Gastroesophageal sphincter (tissue), 4 donors: ENCODE measurements around the gene RASIP1. TPM values are rescaled to one million over a fixed set of nuclear protein-coding genes. Genes with fewer than 3 reads are reported as not detected.
"Not testable (repeated sequence)": the region's sequence is repeated elsewhere in the genome, so short reads cannot be mapped to it uniquely, and the experiment has no call there.

Experiments used
- ATAC-seq: fragments of 150-250 bp; one replicate; pipeline ENCODE4 v1.9.1; 2016; ENCODE audit warnings: mild to moderate bottlenecking, moderate library complexity
- H3K27ac ChIP-seq, 4 donors: fragments of 200-600 bp; sonication (generic) in 3 of 4; 1 replicate in 3 of 4; 2 replicates in 1 of 4; pipeline ENCODE4 v1.5.1; 2016 to 2019
- H3K27me3 ChIP-seq: fragments of 200-600 bp; sonication (generic); one replicate; pipeline ENCODE4 v1.5.1; 2019
- H3K36me3 ChIP-seq, 2 donors: fragments of 200-600 bp; sonication (generic); one replicate each; pipeline ENCODE4 v1.5.1; 2019; ENCODE audit warnings: control low read depth in 1 of 2
- H3K4me1 ChIP-seq, 3 donors: fragments of 200-600 bp; sonication (generic); 1 replicate in 2 of 3; 2 replicates in 1 of 3; pipeline ENCODE4 v1.5.1; 2016 to 2019; ENCODE audit warnings: control low read depth in 2 of 3
- H3K4me3 ChIP-seq, 2 donors: fragments of 200-600 bp; sonication (generic); one replicate each; pipeline ENCODE4 v1.5.1; 2019; ENCODE audit warnings: mild to moderate bottlenecking in 1 of 2, moderate library complexity in 1 of 2
- H3K9me3 ChIP-seq, 3 donors: fragments of 200-600 bp; sonication (generic); one replicate each; pipeline ENCODE4 v1.5.1; 2017 to 2019; ENCODE audit warnings: control low read depth in 2 of 3
- EP300 ChIP-seq: sonication (generic); formaldehyde crosslinking; IDR thresholded peaks from one replicate; pipeline ENCODE4 v1.6.1; 2017; ENCODE audit warnings: antibody characterized with exemption, mild to moderate bottlenecking
- POLR2A ChIP-seq, 2 donors: fragments of 450-650 bp; IDR thresholded peaks; one replicate each; pipeline ENCODE4 v1.6.1; 2017; ENCODE audit warnings: antibody characterized with exemption in 2 of 2, mild to moderate bottlenecking in 2 of 2, moderate library complexity in 1 of 2
- POLR2AphosphoS5 ChIP-seq: sonication (generic); formaldehyde crosslinking; IDR thresholded peaks from one replicate; pipeline ENCODE4 v1.6.1; 2017; ENCODE audit warnings: antibody characterized with exemption
- WGBS, 2 donors: methylation state at CpG; one replicate each; pipeline ENCODE4 v1.1.5; 2018; ENCODE audit warnings: low coverage in 1 of 2; 5-methylcytosine and 5-hydroxymethylcytosine counted together
- total RNA-seq, 4 donors: library from RNA; depleted of rRNA; stranded (reverse); fragments of >200 nt; gene quantifications; one replicate each; pipeline ENCODE4 v1.1.0, GENCODE V29; 2016
- TF ChIP-seq, protein P1 (sequence below), 4 experiments: fragments of 200-600 bp in 2 of 4; fragments of 450-650 bp in 2 of 4; sonication (generic) in 1 of 4; IDR thresholded peaks; one replicate each; pipeline ENCODE4 v1.5.1; 2017 to 2019; ENCODE audit warnings: antibody characterized with exemption in 4 of 4, mild to moderate bottlenecking in 2 of 4, moderate library complexity in 2 of 4

The RASIP1 gene
- total RNA-seq, 4 donors from 2014 or later: 9.8 to 16.4 (median 10.3) TPM

GRCh38 chr19:48686088-48686487 is 54.3 kb downstream of the RASIP1 start:
- WGBS, 2 donors: 89% methylated on average over 3 of the region's 3 CpGs; no CpG with 5 or more reads in 1 of the 2 donors

GRCh38 chr19:48685583-48685982 is 54.8 kb downstream of the RASIP1 start:
- 87 to 95% methylated on average over 5 to 6 of the region's 9 CpGs for WGBS, 2 donors
- Histone ChIP-seq H3K36me3 (no peaks in the 10 kb centered on the region), H3K4me1 (peaks cover 0 to 11% (median 0%) of the 10 kb centered on the region in 3 donors), H3K4me3 (no peak overlapping the region), H3K9me3 (no peaks in the 10 kb centered on the region), H3K27ac (no peak overlapping the region), H3K27me3 (no peaks in the 10 kb centered on the region)
- no peak for TF ChIP-seq EP300
- no peak for TF ChIP-seq POLR2A (IDR thresholded peaks at IDR 0.05)
- no peak for TF ChIP-seq POLR2AphosphoS5
- TF ChIP-seq, protein P1, sequence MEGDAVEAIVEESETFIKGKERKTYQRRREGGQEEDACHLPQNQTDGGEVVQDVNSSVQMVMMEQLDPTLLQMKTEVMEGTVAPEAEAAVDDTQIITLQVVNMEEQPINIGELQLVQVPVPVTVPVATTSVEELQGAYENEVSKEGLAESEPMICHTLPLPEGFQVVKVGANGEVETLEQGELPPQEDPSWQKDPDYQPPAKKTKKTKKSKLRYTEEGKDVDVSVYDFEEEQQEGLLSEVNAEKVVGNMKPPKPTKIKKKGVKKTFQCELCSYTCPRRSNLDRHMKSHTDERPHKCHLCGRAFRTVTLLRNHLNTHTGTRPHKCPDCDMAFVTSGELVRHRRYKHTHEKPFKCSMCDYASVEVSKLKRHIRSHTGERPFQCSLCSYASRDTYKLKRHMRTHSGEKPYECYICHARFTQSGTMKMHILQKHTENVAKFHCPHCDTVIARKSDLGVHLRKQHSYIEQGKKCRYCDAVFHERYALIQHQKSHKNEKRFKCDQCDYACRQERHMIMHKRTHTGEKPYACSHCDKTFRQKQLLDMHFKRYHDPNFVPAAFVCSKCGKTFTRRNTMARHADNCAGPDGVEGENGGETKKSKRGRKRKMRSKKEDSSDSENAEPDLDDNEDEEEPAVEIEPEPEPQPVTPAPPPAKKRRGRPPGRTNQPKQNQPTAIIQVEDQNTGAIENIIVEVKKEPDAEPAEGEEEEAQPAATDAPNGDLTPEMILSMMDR (IDR thresholded peaks at IDR 0.05): no peak
- no peak for ATAC-seq

More at GRCh38 chr19:48686088-48686487, 54.3 kb downstream of the RASIP1 start:
- TF ChIP-seq POLR2AphosphoS5 (no peak), EP300 (no peak), POLR2A (IDR thresholded peaks at IDR 0.05) (no peak)
- TF ChIP-seq, protein P1 (IDR thresholded peaks at IDR 0.05): no peak
- Histone ChIP-seq H3K9me3 (no peaks in the 10 kb centered on the region), H3K27me3 (no peaks in the 10 kb centered on the region), H3K4me1 (peaks cover 0 to 11% (median 0%) of the 10 kb centered on the region in 3 donors), H3K36me3 (no peaks in the 10 kb centered on the region), H3K27ac (no peak overlapping the region), H3K4me3 (no peak overlapping the region)
- ATAC-seq: no peak

DNA sequence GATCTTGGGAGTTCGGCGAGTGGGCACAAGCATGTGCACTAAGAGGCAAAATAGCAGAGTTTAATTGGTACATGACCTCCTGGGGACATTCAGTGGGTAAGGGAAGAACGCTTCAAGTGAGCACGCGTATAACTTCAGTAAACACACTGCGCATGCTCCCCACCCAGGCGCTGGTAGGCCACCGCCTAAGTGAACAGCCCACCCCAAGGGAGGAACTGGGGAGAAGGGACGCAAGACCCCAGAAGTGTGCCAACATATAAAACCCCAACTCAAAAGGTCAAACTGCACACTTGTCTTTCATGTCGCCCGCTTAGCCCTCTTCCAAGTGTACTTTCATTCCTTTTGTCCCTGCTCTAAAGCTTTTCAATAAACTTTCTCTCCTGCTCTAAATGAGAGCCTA is 57.1 kb downstream of the RASIP1 start:
- no peaks in the 10 kb centered on the region for H3K27me3 ChIP-seq
- 32 to 37% methylated on average over 5 to 11 of the region's 11 CpGs for WGBS, 2 donors
- H3K4me1 ChIP-seq: peaks cover 0 to 4% (median 0%) of the 10 kb centered on the region in 3 donors
- H3K27ac ChIP-seq: no peak overlapping the region
- ATAC-seq: no peak
- H3K4me3 ChIP-seq: no peak overlapping the region
- TF ChIP-seq EP300 (no peak), POLR2AphosphoS5 (no peak), POLR2A (IDR thresholded peaks at IDR 0.05) (no peak)
- TF ChIP-seq, protein P1 (IDR thresholded peaks at IDR 0.05): no peak
- no peaks in the 10 kb centered on the region for H3K9me3 ChIP-seq
- H3K36me3 ChIP-seq: no peaks in the 10 kb centered on the region

DNA sequence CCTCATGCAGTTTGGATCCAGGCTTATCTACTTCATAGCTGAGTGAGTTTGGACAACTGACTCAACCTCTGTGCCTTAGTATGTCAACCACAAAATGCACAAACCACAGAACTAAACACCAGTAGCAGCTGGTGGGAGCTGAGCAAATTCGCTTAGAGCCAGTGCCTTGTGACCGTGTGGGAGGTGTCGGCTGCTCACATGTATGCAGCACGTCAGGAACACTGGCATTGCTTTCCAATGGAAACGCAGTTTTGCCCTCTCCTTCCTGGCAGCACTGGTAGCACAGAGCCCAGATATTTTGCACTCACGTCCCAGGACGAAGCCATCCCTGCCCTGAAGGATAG is 59.3 kb downstream of the RASIP1 start:
- Histone ChIP-seq H3K36me3 (no peaks in the 10 kb centered on the region), H3K4me3 (no peak overlapping the region), H3K27ac (no peak overlapping the region), H3K4me1 (peaks cover 0 to 4% (median 0%) of the 10 kb centered on the region in 3 donors), H3K9me3 (no peaks in the 10 kb centered on the region), H3K27me3 (no peaks in the 10 kb centered on the region)
- no peak for ATAC-seq
- TF ChIP-seq POLR2AphosphoS5 (no peak), POLR2A (IDR thresholded peaks at IDR 0.05) (no peak), EP300 (no peak)
- TF ChIP-seq, protein P1 (IDR thresholded peaks at IDR 0.05): no peak
- WGBS, 2 donors: 76 to 100% methylated on average over 1 to 3 of the region's 7 CpGs

DNA sequence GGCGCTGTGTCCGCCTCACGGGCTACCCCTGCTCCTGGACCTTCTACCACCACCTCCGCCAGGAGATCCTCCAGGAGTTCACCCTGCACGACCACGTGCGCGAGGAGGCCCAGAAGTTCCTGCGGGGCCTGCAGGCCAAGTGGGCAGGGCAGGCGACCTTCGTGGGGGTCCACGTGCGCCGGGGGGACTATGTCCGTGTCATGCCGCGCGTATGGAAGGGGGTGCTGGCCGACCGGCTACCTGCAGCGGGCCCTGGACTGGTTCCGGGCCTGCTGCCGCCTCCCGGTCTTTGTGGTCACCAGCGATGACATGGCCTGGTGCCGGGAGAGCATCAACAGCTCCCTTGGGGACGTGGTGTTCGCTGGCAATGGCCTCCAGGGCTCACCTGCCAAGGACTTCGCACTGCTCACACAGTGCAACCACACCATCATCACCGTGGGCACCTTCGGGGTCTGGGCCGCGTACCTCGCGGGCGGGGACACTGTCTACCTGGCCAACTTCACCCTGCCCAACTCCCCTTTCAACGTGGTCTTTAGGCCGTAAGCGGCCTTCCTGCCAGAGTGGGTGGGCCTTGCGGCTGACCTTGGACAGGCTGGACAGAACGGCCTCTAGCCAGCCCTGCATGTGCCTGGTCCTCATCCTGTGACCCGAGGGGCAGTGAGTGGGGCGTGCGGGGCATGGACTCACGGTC is 59.8 kb downstream of the RASIP1 start:
- H3K27me3 ChIP-seq: no peaks in the 10 kb centered on the region
- no peaks in the 10 kb centered on the region for H3K9me3 ChIP-seq
- 99% methylated on average over 12 of the region's 45 CpGs; no CpG with 5 or more reads in 1 of the 2 donors for WGBS, 2 donors
- H3K36me3 ChIP-seq: no peaks in the 10 kb centered on the region
- TF ChIP-seq POLR2A (IDR thresholded peaks at IDR 0.05) (no peak), EP300 (no peak), POLR2AphosphoS5 (no peak)
- TF ChIP-seq, protein P1 (IDR thresholded peaks at IDR 0.05): no peak
- ATAC-seq: no peak
- no peak overlapping the region for H3K4me3 ChIP-seq
- H3K27ac ChIP-seq: no peak overlapping the region
- peaks cover 0 to 8% (median 1%) of the 10 kb centered on the region in 3 donors for H3K4me1 ChIP-seq

DNA sequence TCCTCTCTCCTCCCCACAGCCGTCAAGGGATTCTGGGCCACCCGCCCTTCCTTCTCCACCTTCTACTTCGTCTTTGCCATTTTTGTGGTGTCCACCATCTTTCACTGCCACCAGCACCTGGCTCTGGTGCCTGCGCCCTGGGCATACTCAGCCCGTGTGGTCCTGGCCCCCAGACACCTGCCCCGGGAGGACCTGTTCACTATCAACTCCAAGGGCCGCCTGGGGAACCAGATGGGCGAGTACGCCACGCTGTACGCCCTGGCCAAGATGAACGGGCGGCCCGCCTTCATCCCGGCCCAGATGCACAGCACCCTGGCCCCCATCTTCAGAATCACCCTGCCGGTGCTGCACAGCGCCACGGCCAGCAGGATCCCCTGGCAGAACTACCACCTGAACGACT is 60.4 kb downstream of the RASIP1 start:
- peaks cover 0 to 14% (median 6%) of the 10 kb centered on the region in 3 donors for H3K4me1 ChIP-seq
- H3K27ac ChIP-seq, H3K36me3 ChIP-seq, H3K27me3 ChIP-seq, H3K9me3 ChIP-seq, ATAC-seq, H3K4me3 ChIP-seq: not testable (repeated sequence)
- WGBS, 2 donors: 93% methylated on average over 6 of the region's 19 CpGs; no CpG with 5 or more reads in 1 of the 2 donors
